Skeletal muscle tissue (tissue), 4 donors: ENCODE measurements around the gene CNRIP1. TPM values are rescaled to one million over a fixed set of nuclear protein-coding genes. Genes with fewer than 3 reads are reported as not detected.

ENCODE experiments used
- H3K27ac ChIP-seq: one replicate; pipeline ENCODE4 v1.7.0; 2013; ENCODE audit warnings: mild to moderate bottlenecking, low read depth, low read length, inconsistent platforms
- H3K27me3 ChIP-seq, 3 donors: one replicate each; pipeline ENCODE4 v1.7.0; 2013; ENCODE audit warnings: low read length in 3 of 3; ENCODE audit not compliant: control insufficient read depth in 3 of 3, insufficient read depth in 3 of 3
- H3K36me3 ChIP-seq, 3 donors: one replicate each; pipeline ENCODE4 v1.7.0; 2013; ENCODE audit warnings: low read length in 3 of 3; ENCODE audit not compliant: control insufficient read depth in 3 of 3, insufficient read depth in 3 of 3
- H3K4me1 ChIP-seq, 3 donors: one replicate each; pipeline ENCODE4 v1.7.0; 2013; ENCODE audit warnings: low read length in 3 of 3, mild to moderate bottlenecking in 3 of 3; ENCODE audit not compliant: control insufficient read depth in 3 of 3, insufficient read depth in 3 of 3
- H3K4me3 ChIP-seq, 3 donors: one replicate each; pipeline ENCODE4 v1.7.0; 2013; ENCODE audit warnings: low read length in 3 of 3
- H3K9ac ChIP-seq, 3 donors: one replicate each; pipeline ENCODE4 v1.7.0; 2013; ENCODE audit warnings: low read length in 3 of 3, mild to moderate bottlenecking in 3 of 3, moderate library complexity in 2 of 3, low read depth in 1 of 3
- H3K9me3 ChIP-seq, 3 donors: one replicate each; pipeline ENCODE4 v1.7.0; 2013; ENCODE audit warnings: low read length in 3 of 3; ENCODE audit not compliant: control insufficient read depth in 3 of 3
- total RNA-seq: library from RNA; depleted of rRNA; stranded (reverse); fragments of >200 nt; gene quantifications from one replicate; pipeline ENCODE4 v1.2.3, GENCODE V29; 2014
- donor health status: Osteomylitis.

Gene CNRIP1
- 17.7 TPM for total RNA-seq

DNA sequence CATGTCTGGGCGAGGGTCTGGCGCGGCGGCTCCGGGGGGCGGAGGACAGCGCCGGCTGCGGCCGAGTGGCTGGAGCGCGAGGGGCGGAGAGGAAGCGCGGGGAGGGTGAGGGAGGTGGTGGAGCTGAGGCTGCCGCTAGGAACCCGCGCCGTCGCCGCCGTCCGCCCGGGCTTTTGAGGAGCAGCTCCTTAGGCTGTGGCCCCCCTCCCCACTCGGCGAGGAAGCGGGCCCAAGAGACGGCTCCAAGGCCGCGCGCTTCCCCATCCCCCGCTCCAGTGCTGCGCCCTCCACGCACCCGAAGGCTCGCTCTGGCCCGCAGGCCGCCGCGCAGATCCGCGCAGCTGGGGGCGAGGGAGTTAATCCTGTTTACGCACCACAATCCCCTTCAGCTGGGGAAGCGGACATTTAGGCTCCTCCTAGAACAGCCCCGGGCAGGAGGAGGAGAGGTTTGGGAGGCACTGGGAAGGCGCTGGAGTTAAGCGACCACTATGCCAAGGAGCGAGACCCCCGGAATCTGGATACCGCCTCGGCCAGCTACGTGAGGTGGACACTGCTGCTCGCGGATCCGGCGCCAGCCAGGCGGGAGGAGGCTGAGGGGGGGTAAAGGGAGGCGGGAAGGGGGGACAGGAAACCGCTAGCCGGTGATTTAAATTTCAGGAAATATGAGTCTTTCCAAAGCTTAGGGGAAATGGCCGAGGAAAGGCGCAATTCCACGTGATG, at the start of gene CNRIP1:
Gene CNRIP1 (minus strand): TSS at position 552 of the 720 bp plus-strand sequence. CDS start 549 bp downstream, at position 3.
- H3K27me3 ChIP-seq, result peaks cover 0 to 10% (median 2%) of the 10 kb centered on the region in 3 donors
- no peaks in the 10 kb centered on the region for H3K9me3 ChIP-seq
- peaks cover 2 to 6% (median 6%) of the 10 kb centered on the region in 3 donors for H3K36me3 ChIP-seq
- H3K4me1 ChIP-seq, result peaks cover 4 to 19% (median 9%) of the 10 kb centered on the region in 3 donors
- peak within 1 kb of the TSS; percentile 86 to 93 (median 90) for H3K4me3 ChIP-seq
- peak within 1 kb of the TSS; percentile 93 for H3K27ac ChIP-seq
- H3K9ac ChIP-seq, result peak within 1 kb of the TSS; percentile 83 to 91 (median 88)

DNA sequence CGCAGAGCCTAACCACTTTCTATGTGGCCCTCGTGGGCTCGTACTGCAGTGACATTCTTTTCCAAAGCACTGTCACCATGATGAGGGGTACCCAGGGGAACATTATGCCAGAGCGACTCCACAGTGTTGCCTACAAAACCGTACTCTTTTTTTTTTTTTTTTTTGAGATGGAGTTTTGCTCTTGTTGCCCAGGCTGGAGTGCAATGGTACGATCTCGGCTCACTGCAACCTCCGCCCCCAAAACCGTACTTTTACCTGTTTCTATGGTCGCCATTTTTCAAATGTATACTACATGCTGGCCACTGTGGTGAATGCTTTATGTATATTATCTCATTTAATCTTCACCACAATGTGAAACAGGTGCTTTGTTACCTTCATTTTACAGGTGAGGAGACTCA, 49.6 kb upstream of the CNRIP1 start:
- no peaks in the 10 kb centered on the region for H3K4me1 ChIP-seq
- no peaks in the 10 kb centered on the region for H3K36me3 ChIP-seq
- H3K4me3 ChIP-seq, result no peak overlapping the region
- H3K9ac ChIP-seq, result no peak overlapping the region
- no peaks in the 10 kb centered on the region for H3K9me3 ChIP-seq
- H3K27ac ChIP-seq, result no peak overlapping the region
- no peaks in the 10 kb centered on the region for H3K27me3 ChIP-seq

DNA sequence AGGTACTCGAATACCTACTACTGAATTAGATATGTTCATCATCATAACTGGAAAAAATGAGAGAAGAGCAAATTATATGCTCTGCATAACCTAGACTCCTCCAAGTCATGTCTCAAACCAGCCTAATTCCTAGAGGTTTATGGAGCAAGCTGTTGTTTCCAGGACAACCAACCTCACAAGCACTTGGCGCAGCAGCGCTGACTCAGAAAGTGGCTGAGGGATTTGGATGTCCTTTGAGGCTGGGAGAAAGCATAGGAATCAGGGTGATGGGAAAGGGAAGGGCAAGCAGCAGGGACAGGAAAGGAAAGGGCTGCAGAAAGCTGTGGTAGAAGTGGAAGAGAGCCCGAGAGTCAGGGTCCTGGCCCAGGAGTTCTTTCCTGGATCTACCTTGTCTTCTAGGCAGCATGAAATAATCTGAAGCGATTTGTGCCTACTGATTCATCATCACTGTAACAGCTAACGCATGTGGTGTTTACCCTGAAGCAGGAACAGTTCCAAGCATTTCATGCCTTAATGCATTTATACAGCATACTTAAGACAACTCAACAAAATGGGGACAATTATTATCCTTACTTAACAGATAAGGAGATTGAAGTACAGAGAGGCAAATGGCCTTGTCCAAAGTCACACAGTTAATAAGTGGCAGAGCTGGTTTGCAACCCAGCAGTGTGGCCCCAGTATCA, 49.0 kb upstream of the CNRIP1 start:
- H3K4me1 ChIP-seq, result no peaks in the 10 kb centered on the region
- no peak overlapping the region for H3K27ac ChIP-seq
- no peaks in the 10 kb centered on the region for H3K9me3 ChIP-seq
- H3K36me3 ChIP-seq, result no peaks in the 10 kb centered on the region
- H3K9ac ChIP-seq, result no peak overlapping the region
- H3K27me3 ChIP-seq, result no peaks in the 10 kb centered on the region
- no peak overlapping the region for H3K4me3 ChIP-seq

- Histone ChIP-seq H3K4me3 (no peak overlapping the region), H3K4me1 (no peaks in the 10 kb centered on the region), H3K27me3 (no peaks in the 10 kb centered on the region), H3K9ac (no peak overlapping the region), H3K36me3 (no peaks in the 10 kb centered on the region), H3K27ac (no peak overlapping the region), H3K9me3 (no peaks in the 10 kb centered on the region)
These were observed 48.4 kb upstream of the CNRIP1 start for GRCh38 chr2:68367953-68368653.

DNA sequence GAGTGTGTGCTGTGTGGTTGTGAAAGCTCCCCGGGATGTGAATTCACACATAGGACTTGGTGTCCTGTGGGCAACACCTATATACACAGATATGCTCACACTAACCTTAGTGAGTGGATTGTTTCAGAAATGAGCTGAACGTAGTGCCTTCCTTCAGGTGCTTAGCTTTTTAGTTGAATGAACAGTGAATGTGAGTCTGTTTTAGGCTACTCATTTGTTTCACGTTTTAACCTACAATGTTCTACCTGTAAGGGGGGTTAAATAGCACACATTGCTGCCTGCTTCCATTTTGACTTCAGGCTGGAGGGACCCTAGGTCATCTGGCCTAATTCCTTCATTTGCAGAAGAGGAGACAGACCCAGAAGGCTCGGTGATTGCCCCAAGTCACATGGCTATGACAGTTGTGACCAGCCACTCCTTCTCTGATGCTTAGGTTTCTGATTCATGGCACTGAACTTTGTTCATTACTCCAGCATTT, 46.4 kb upstream of the CNRIP1 start:
- Histone ChIP-seq H3K9me3 (no peaks in the 10 kb centered on the region), H3K36me3 (no peaks in the 10 kb centered on the region), H3K27me3 (no peaks in the 10 kb centered on the region), H3K4me3 (peak overlapping the region in 2 of 3 donors; percentile 40 to 49), H3K27ac (peak overlapping the region; percentile 64), H3K4me1 (no peaks in the 10 kb centered on the region), H3K9ac (no peak overlapping the region)

DNA sequence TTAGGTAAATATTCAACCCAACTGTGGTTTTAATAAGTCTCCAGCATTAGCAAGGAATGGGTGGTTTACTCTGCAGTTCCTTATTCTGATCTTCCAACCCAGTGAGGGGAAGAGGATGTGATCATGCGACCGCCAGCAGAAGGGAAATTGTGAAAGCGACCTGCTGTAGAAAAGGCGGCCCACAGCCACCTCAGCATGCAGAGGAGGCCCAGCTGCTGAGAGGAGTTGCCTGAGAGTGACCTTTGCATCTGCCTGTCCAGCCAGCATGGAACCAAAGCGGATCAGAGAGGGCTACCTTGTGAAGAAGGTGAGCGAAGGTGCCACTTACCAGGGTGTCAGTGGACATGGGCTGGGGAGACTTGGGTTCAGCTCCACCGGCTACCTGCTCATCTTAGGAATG, 45.3 kb upstream of the CNRIP1 start, which contains the start of gene PLEK:
Gene PLEK (plus strand): TSS at position 196 of the 400 bp plus-strand sequence. CDS start 70 bp downstream, at position 266.
- Histone ChIP-seq H3K27ac (peak within 1 kb of the TSS; percentile 64), H3K9me3 (no peaks in the 10 kb centered on the region), H3K9ac (peak within 1 kb of the TSS in 2 of 3 donors; percentile 10 to 23), H3K27me3 (no peaks in the 10 kb centered on the region), H3K4me3 (peak within 1 kb of the TSS; percentile 49 to 54 (median 51)), H3K36me3 (no peaks in the 10 kb centered on the region), H3K4me1 (no peaks in the 10 kb centered on the region)

DNA sequence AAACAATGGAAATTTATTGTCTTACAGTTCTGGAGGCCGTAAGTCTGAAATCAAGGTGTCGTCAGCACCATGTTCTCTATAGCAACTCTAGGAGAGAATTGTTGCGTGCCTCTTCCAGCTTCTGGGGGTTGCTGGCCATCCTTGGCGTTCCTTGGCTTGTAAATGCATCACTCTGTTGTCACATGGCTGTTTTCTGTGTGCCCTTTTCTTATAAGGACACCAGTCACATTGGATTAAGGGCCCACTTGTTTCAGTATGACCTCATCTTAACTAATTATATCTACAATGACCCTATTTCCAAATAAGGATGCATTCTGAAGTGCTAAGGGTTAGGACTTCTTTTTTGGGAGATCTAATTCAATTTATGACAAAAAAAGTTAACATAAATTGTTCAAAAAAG, 44.0 kb upstream of the CNRIP1 start:
- no peak overlapping the region for H3K9ac ChIP-seq
- H3K27me3 ChIP-seq, result no peaks in the 10 kb centered on the region
- no peaks in the 10 kb centered on the region for H3K4me1 ChIP-seq
- H3K27ac ChIP-seq, result no peak overlapping the region
- no peaks in the 10 kb centered on the region for H3K9me3 ChIP-seq
- no peak overlapping the region for H3K4me3 ChIP-seq
- H3K36me3 ChIP-seq, result no peaks in the 10 kb centered on the region

- Histone ChIP-seq H3K9ac (no peak overlapping the region), H3K27me3 (no peaks in the 10 kb centered on the region), H3K9me3 (no peaks in the 10 kb centered on the region), H3K4me1 (peaks cover 0 to 4% (median 3%) of the 10 kb centered on the region in 3 donors), H3K36me3 (no peaks in the 10 kb centered on the region), H3K4me3 (no peak overlapping the region), H3K27ac (no peak overlapping the region)
These were observed 43.0 kb upstream of the CNRIP1 start for GRCh38 chr2:68362749-68363148.

DNA sequence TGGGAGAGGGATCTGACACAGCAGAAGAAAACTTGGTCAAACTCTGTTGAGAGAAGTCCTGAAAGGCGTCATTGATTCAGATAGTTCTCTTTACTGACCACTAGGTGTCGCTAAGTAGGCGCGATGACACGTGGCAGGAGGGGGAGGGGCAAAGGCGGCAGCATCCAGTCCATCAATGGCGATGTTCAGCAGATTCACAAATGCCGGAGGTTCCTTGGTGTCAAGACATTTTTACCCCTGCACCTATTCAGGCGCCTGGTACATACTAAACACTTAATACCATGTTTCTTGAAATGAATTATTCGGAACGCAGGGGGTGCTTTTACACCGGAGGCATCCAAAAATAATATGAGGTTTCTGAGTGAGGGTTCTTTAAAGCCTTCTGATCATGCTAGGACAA, 42.3 kb upstream of the CNRIP1 start:
- Histone ChIP-seq H3K4me1 (peaks cover 0 to 5% (median 5%) of the 10 kb centered on the region in 3 donors), H3K4me3 (peak overlapping the region in 1 of 3 donors; percentile 4), H3K9me3 (no peaks in the 10 kb centered on the region), H3K36me3 (no peaks in the 10 kb centered on the region), H3K9ac (no peak overlapping the region), H3K27me3 (no peaks in the 10 kb centered on the region), H3K27ac (no peak overlapping the region)
